Activated CD8-positive, alpha-beta T cell treated with anti-CD3 and anti-CD28 coated beads for 36 hours (primary cell): ENCODE results near the gene MAP1LC3C. TPM values are rescaled to one million over a fixed set of nuclear protein-coding genes. Genes with fewer than 3 reads are reported as not detected.
A peak's percentile ranks its signal among the peaks of the same experiment; 100 is the strongest.

Experiments used
- ATAC-seq: fragments of 200-7000 bp; cut with Tn5 transposase; one replicate; pipeline ENCODE4 v1.10.0; 2021; ENCODE audit warnings: mild to moderate bottlenecking, moderate library complexity
- CTCF ChIA-PET: fragments of 350-600 bp; sonication (Branson Sonifier 250); formaldehyde crosslinking; loops from one replicate; lab custom pipeline; 2021; ENCODE audit warnings: antibody characterized with exemption; lab: Charles Lee
- POLR2A ChIA-PET: fragments of 350-600 bp; sonication (Branson Sonifier 250); formaldehyde crosslinking; loops from one replicate; lab custom pipeline; 2021; ENCODE audit warnings: antibody characterized with exemption; lab: Charles Lee
- DNase-seq: peaks from one replicate; pipeline ENCODE4 v3.0.0-alpha.2; 2020
- H3K27ac Mint-ChIP-seq: one replicate; pipeline ENCODE4 v1.8.0; 2021; ENCODE audit warnings: mild to moderate bottlenecking, mixed read lengths
- H3K27me3 Mint-ChIP-seq: one replicate; pipeline ENCODE4 v1.8.0; 2021; ENCODE audit warnings: mixed read lengths
- H3K36me3 Mint-ChIP-seq: one replicate; pipeline ENCODE4 v1.8.0; 2021; ENCODE audit warnings: low read depth, mixed read lengths
- H3K4me1 Mint-ChIP-seq: one replicate; pipeline ENCODE4 v1.8.0; 2021; ENCODE audit warnings: low read depth, mixed read lengths
- H3K4me3 Mint-ChIP-seq: one replicate; pipeline ENCODE4 v1.8.0; 2021; ENCODE audit warnings: mild to moderate bottlenecking, moderate library complexity, mixed read lengths
- H3K9me3 Mint-ChIP-seq: one replicate; pipeline ENCODE4 v1.8.0; 2021; ENCODE audit warnings: mixed read lengths
- CTCF ChIP-seq: fragments of 200-600 bp; IDR thresholded peaks from one replicate; pipeline ENCODE4 v1.8.0; 2022; ENCODE audit warnings: antibody characterized with exemption, mild to moderate bottlenecking
- intact Hi-C: fragments of 100-400 bp; cut with micrococcal nuclease; formaldehyde crosslinking; loops from one replicate; pipeline ENCODE4 v1.10.0; 2022
- total RNA-seq, 2 experiments: library from RNA; stranded (reverse); gene quantifications; one replicate each; pipeline ENCODE4 v1.2.3, GENCODE V29; 2021

Gene MAP1LC3C
- total RNA-seq, 2 experiments from 2014 or later = not detected

GRCh38 chr1:242004751-242005495 lies 6.0 kb upstream of the MAP1LC3C start:
- Mint-ChIP-seq H3K36me3 (no peaks in the 10 kb centered on the region), H3K27ac (no peak overlapping the region), H3K4me1 (no peaks in the 10 kb centered on the region), H3K4me3 (no peak overlapping the region), H3K27me3 (no peaks in the 10 kb centered on the region), H3K9me3 (no peaks in the 10 kb centered on the region)
- ATAC-seq (no peak), DNase-seq (no peak)
- TF ChIP-seq CTCF = no peak
- ChIA-PET POLR2A (no interaction called here), CTCF (no interaction called here)
- intact Hi-C loops = loop anchor here (10.0 kb wide), 1 partner anchor 390 kb away; no protein-coding TSS in a partner anchor

GRCh38 chr1:242002510-242002909 lies 3.6 kb upstream of the MAP1LC3C start:
- no peaks in the 10 kb centered on the region for H3K9me3 Mint-ChIP-seq
- intact Hi-C loops = loop anchor here (10.0 kb wide), 1 partner anchor 388 kb away; no protein-coding TSS in a partner anchor
- H3K4me3 Mint-ChIP-seq = no peak overlapping the region
- DNase-seq = no peak
- no peak overlapping the region for H3K27ac Mint-ChIP-seq
- TF ChIP-seq CTCF = no peak
- ChIA-PET POLR2A (no interaction called here), CTCF (no interaction called here)
- no peaks in the 10 kb centered on the region for H3K36me3 Mint-ChIP-seq
- ATAC-seq = no peak
- H3K4me1 Mint-ChIP-seq = peaks cover 4% of the 10 kb centered on the region
- peaks cover 5% of the 10 kb centered on the region for H3K27me3 Mint-ChIP-seq

- Mint-ChIP-seq H3K27ac (no peak overlapping the region), H3K4me1 (peaks cover 4% of the 10 kb centered on the region), H3K27me3 (peaks cover 5% of the 10 kb centered on the region), H3K4me3 (no peak overlapping the region), H3K36me3 (no peaks in the 10 kb centered on the region), H3K9me3 (no peaks in the 10 kb centered on the region)
- ATAC-seq = no peak
- CTCF ChIA-PET = no interaction called here
- intact Hi-C loops = loop anchor here (10.0 kb wide), 1 partner anchor 387 kb away; no protein-coding TSS in a partner anchor
- no peak for TF ChIP-seq CTCF
- POLR2A ChIA-PET = no interaction called here
- DNase-seq = no peak
Observed at GRCh38 chr1:242002072-242002471, 3.2 kb upstream of the MAP1LC3C start.

- POLR2A ChIA-PET = no interaction called here
- DNase-seq = no peak
- Mint-ChIP-seq H3K27me3 (peaks cover 5% of the 10 kb centered on the region), H3K4me1 (peaks cover 4% of the 10 kb centered on the region), H3K9me3 (no peaks in the 10 kb centered on the region), H3K36me3 (no peaks in the 10 kb centered on the region), H3K27ac (no peak overlapping the region), H3K4me3 (no peak overlapping the region)
- no peak for TF ChIP-seq CTCF
- intact Hi-C loops = loop anchor here (10.0 kb wide), 1 partner anchor 386 kb away; no protein-coding TSS in a partner anchor
- CTCF ChIA-PET = interaction anchor here (1.7 kb wide), 1 partner anchor 14 kb away, joined by 5 read pairs; no protein-coding TSS in a partner anchor
- no peak for ATAC-seq
Observed at GRCh38 chr1:242000434-242000833, 1.5 kb upstream of the MAP1LC3C start.

- ChIA-PET CTCF (interaction anchor here (0.6 to 3.4 kb wide), 31 partner anchors 9 to 478 kb away, joined by 3 to 27 read pairs (median 3); no protein-coding TSS in a partner anchor), POLR2A (no interaction called here)
- peaks cover 4% of the 10 kb centered on the region for H3K4me1 Mint-ChIP-seq
- peak; percentile 80 for TF ChIP-seq CTCF
- DNase-seq (peak; percentile 63), ATAC-seq (peak; percentile 74)
- H3K27ac Mint-ChIP-seq = no peak overlapping the region
- intact Hi-C loops = loop anchor here (10.0 kb wide), 1 partner anchor 464 kb away; the partner anchor contains the start of gene KMO
- no peaks in the 10 kb centered on the region for H3K36me3 Mint-ChIP-seq
- peak overlapping the region; percentile 24 for H3K4me3 Mint-ChIP-seq
- peaks cover 5% of the 10 kb centered on the region for H3K27me3 Mint-ChIP-seq
- no peaks in the 10 kb centered on the region for H3K9me3 Mint-ChIP-seq
Observed at GRCh38 chr1:241998412-241998921, 431 bp downstream of the MAP1LC3C start.
